H1 (cell line): Measurements from ENCODE around the gene DCP1A. TPM values are rescaled to one million over a fixed set of nuclear protein-coding genes. Genes with fewer than 3 reads are reported as not detected.

ENCODE experiments used
- CTCF ChIA-PET: fragments of 300-600 bp; sonication (Branson Sonifier 250); formaldehyde crosslinking; loops from one replicate; lab custom pipeline; 2021; ENCODE audit not compliant: partially characterized antibody; lab: Charles Lee
- POLR2A ChIA-PET: fragments of 300-600 bp; sonication (Branson Sonifier 250); formaldehyde crosslinking; loops from one replicate; lab custom pipeline; 2021; ENCODE audit warnings: inconsistent platforms; ENCODE audit not compliant: partially characterized antibody; lab: Charles Lee
- DNase-seq, 2 experiments: peaks; one replicate each; pipeline versions ENCODE4 v3.0.0 to v3.0.0-alpha.2; 2010 to 2022; ENCODE audit warnings: low spot score in 2 of 2, low read depth in 1 of 2, mixed read lengths in 1 of 2
- FAIRE-seq: peaks from 2 replicates; lab custom pipeline; 2011; peaks lifted over from hg19 to GRCh38; lab: Jason Lieb, UNC
- H2AFZ ChIP-seq: 2 replicates; pipeline ENCODE4 v1.8.1; 2012; ENCODE audit warnings: low read length, inconsistent platforms
- H2AK5ac ChIP-seq: 2 replicates; pipeline ENCODE4 v1.6.1; 2013; ENCODE audit warnings: low read depth, low read length
- H2BK120ac ChIP-seq: replicated peaks from 2 replicates; pipeline ENCODE3; 2013; ENCODE audit warnings: low read depth, low read length, inconsistent platforms
- H2BK12ac ChIP-seq: 2 replicates; pipeline ENCODE4 v1.6.1; 2013; ENCODE audit warnings: low read depth, low read length
- H2BK15ac ChIP-seq: 2 replicates; pipeline ENCODE4 v1.6.1; 2013; ENCODE audit warnings: low read length
- H2BK20ac ChIP-seq: 2 replicates; pipeline ENCODE4 v1.6.1; 2013; ENCODE audit warnings: low read length
- H2BK5ac ChIP-seq: 2 replicates; pipeline ENCODE4 v1.6.1; 2013; ENCODE audit warnings: low read depth, low read length
- H3K14ac ChIP-seq: 2 replicates; pipeline ENCODE4 v1.6.1; 2013; ENCODE audit warnings: inconsistent platforms; ENCODE audit not compliant: insufficient read length
- H3K18ac ChIP-seq: 2 replicates; pipeline ENCODE4 v1.6.1; 2013; ENCODE audit warnings: low read length; ENCODE audit errors: extremely low read depth
- H3K23ac ChIP-seq: 2 replicates; pipeline ENCODE4 v1.6.1; 2013; ENCODE audit warnings: inconsistent platforms; ENCODE audit not compliant: insufficient read length
- H3K23me2 ChIP-seq: 2 replicates; pipeline ENCODE4 v1.6.1; 2013; ENCODE audit warnings: low read depth, low read length
- H3K27ac ChIP-seq: 2 replicates; pipeline ENCODE4 v1.6.1; 2011; ENCODE audit warnings: low read depth, low read length, inconsistent platforms
- H3K27me3 ChIP-seq, 4 experiments: replicated peaks in 1 of 4; 1 replicate in 1 of 4; 2 replicates in 3 of 4; pipeline versions ENCODE4 v1.6.1 to v1.8.1; 2011 to 2013; ENCODE audit warnings: low read length in 3 of 4, mild to moderate bottlenecking in 3 of 4, inconsistent platforms in 2 of 4, mixed read lengths in 2 of 4, moderate library complexity in 1 of 4; ENCODE audit not compliant: control insufficient read depth in 3 of 4, insufficient read depth in 3 of 4; ENCODE audit errors: extremely low read depth in 1 of 4
- H3K36me3 ChIP-seq, 4 experiments: 2 replicates each; pipeline versions ENCODE4 v1.6.1 to v1.8.1; 2011 to 2013; ENCODE audit warnings: mild to moderate bottlenecking in 4 of 4, low read length in 3 of 4, moderate library complexity in 2 of 4, control low read depth in 1 of 4, inconsistent platforms in 1 of 4; ENCODE audit not compliant: insufficient read depth in 4 of 4, control insufficient read depth in 2 of 4
- H3K4ac ChIP-seq: replicated peaks from 2 replicates; pipeline ENCODE3; 2013; ENCODE audit warnings: low read length, low read depth, mixed read lengths, inconsistent platforms; ENCODE audit not compliant: insufficient read length
- H3K4me1 ChIP-seq, 4 experiments: replicated peaks in 1 of 4; 1 replicate in 1 of 4; 2 replicates in 3 of 4; pipeline versions ENCODE4 v1.6.1 to v1.8.1; 2011 to 2013; ENCODE audit warnings: low read length in 3 of 4, inconsistent platforms in 2 of 4, mixed read lengths in 1 of 4; ENCODE audit not compliant: insufficient read depth in 4 of 4, control insufficient read depth in 3 of 4
- H3K4me2 ChIP-seq, 2 experiments: 2 replicates each; pipeline versions ENCODE4 v1.6.1 to v1.8.1; 2011 to 2013; ENCODE audit warnings: low read depth in 2 of 2, low read length in 2 of 2, control low read depth in 1 of 2, inconsistent platforms in 1 of 2, mild to moderate bottlenecking in 1 of 2; ENCODE audit not compliant: insufficient read depth in 1 of 2
- H3K4me3 ChIP-seq, 4 experiments: fragments of 200-600, 300-600 bp in 1 of 4; sonication (generic), shearing (Covaris generic), sonication (Bioruptor Twin) in 1 of 4; 2 replicates each; pipeline versions ENCODE4 v1.5.1 to v1.8.1; 2011 to 2016; ENCODE audit warnings: low read length in 4 of 4, low read depth in 3 of 4, control low read depth in 2 of 4, inconsistent platforms in 2 of 4, mild to moderate bottlenecking in 2 of 4, mixed read lengths in 1 of 4, moderate library complexity in 1 of 4; ENCODE audit not compliant: insufficient read depth in 2 of 4; ENCODE audit errors: extremely low read depth in 1 of 4
- H3K56ac ChIP-seq: replicated peaks from 2 replicates; pipeline ENCODE3; 2013; ENCODE audit warnings: low read depth, mild to moderate bottlenecking, mixed read lengths, low read length, inconsistent platforms; ENCODE audit not compliant: insufficient read length
- H3K79me1 ChIP-seq: 2 replicates; pipeline ENCODE4 v1.6.1; 2013; ENCODE audit warnings: low read depth, low read length, control low read depth
- H3K79me2 ChIP-seq, 2 experiments: 2 replicates each; pipeline versions ENCODE4 v1.6.1 to v1.8.1; 2012 to 2013; ENCODE audit warnings: low read length in 2 of 2, mild to moderate bottlenecking in 2 of 2, inconsistent platforms in 1 of 2; ENCODE audit not compliant: insufficient read depth in 2 of 2, control insufficient read depth in 1 of 2
- H3K9ac ChIP-seq, 4 experiments: replicated peaks in 1 of 4; 1 replicate in 1 of 4; 2 replicates in 3 of 4; pipeline versions ENCODE4 v1.6.1 to v1.8.1; 2011 to 2013; ENCODE audit warnings: low read depth in 3 of 4, low read length in 3 of 4, control low read depth in 2 of 4, mild to moderate bottlenecking in 2 of 4, moderate library complexity in 2 of 4, inconsistent platforms in 1 of 4; ENCODE audit errors: extremely low read depth in 1 of 4
- H3K9me3 ChIP-seq, 2 experiments: 2 replicates each; pipeline versions ENCODE4 v1.6.1 to v1.8.1; 2012 to 2013; ENCODE audit warnings: mild to moderate bottlenecking in 2 of 2, moderate library complexity in 2 of 2, control low read depth in 1 of 2, inconsistent platforms in 1 of 2, low read depth in 1 of 2, low read length in 1 of 2, mixed read lengths in 1 of 2; ENCODE audit not compliant: insufficient read depth in 2 of 2
- H4K20me1 ChIP-seq, 2 experiments: replicated peaks in 1 of 2; 2 replicates each; pipeline versions ENCODE3 to v1.8.1; 2011 to 2013; ENCODE audit warnings: inconsistent platforms in 2 of 2, low read length in 2 of 2, mild to moderate bottlenecking in 1 of 2; ENCODE audit not compliant: insufficient read depth in 2 of 2, control insufficient read depth in 1 of 2
- H4K5ac ChIP-seq: 2 replicates; pipeline ENCODE4 v1.6.1; 2013; ENCODE audit warnings: low read length, low read depth, mixed read lengths, inconsistent platforms; ENCODE audit not compliant: insufficient read length
- H4K8ac ChIP-seq: 2 replicates; pipeline ENCODE4 v1.8.0; 2013; ENCODE audit warnings: mild to moderate bottlenecking, moderate library complexity, low read length, inconsistent platforms; ENCODE audit not compliant: insufficient read depth; ENCODE audit errors: extremely low read depth
- H4K91ac ChIP-seq: replicated peaks from 2 replicates; pipeline ENCODE3; 2013; ENCODE audit warnings: low read length, mixed read lengths, inconsistent platforms; ENCODE audit not compliant: insufficient read length
- GTF2F1 ChIP-seq: IDR thresholded peaks from 2 replicates; pipeline ENCODE4 v1.6.1; 2012; ENCODE audit warnings: low read depth, low read length, improper control_type of control experiment, borderline replicate concordance
- KDM4A ChIP-seq: IDR thresholded peaks from one replicate; pipeline ENCODE4 v1.7.1; 2012; ENCODE audit warnings: low read depth, mild to moderate bottlenecking, moderate library complexity, low read length, inconsistent platforms; ENCODE audit not compliant: severe bottlenecking
- KDM5A ChIP-seq: fragments of 200-600 bp; IDR thresholded peaks from 2 replicates; pipeline ENCODE4 v1.7.1; 2012; ENCODE audit warnings: mild to moderate bottlenecking, low read length, inconsistent platforms, mixed read lengths
- RNF2 ChIP-seq: fragments of 200-900, 300-1000 bp; sonication (generic); IDR thresholded peaks from 2 replicates; pipeline ENCODE4 v1.7.1; 2016; ENCODE audit warnings: borderline replicate concordance, low read depth, mild to moderate bottlenecking, antibody characterized with exemption, low read length; ENCODE audit not compliant: poor library complexity, severe bottlenecking; ENCODE audit errors: missing control alignments
- RXRA ChIP-seq: IDR thresholded peaks from 2 replicates; pipeline ENCODE4 v1.6.1; 2011; ENCODE audit warnings: low read depth, mild to moderate bottlenecking, low read length, moderate library complexity; ENCODE audit not compliant: insufficient read depth
- WGBS, 2 experiments: shearing (Covaris generic) in 1 of 2; methylation state at CpG; one replicate each; pipeline versions ENCODE4 v1.1.6 to v1.1.7; 2013 to 2015; ENCODE audit warnings: low lambda C conversion rate in 2 of 2, mixed read lengths in 2 of 2, inconsistent platforms in 1 of 2, low coverage in 1 of 2, missing lambda C conversion rate in 1 of 2; ENCODE audit not compliant: insufficient replicate concordance in 2 of 2, insufficient coverage in 1 of 2, insufficient read length in 1 of 2; ENCODE audit errors: extremely low coverage in 1 of 2, missing lambda C conversion rate in 1 of 2; 5-methylcytosine and 5-hydroxymethylcytosine counted together
- polyA plus RNA-seq, 7 experiments: library from polyadenylated mRNA; depleted of rRNA in 3 of 7; stranded (reverse) in 5 of 7; unstranded in 2 of 7; fragments of >200 nt in 5 of 7; fragments of 200-250 nt in 2 of 7; gene quantifications; 1 replicate in 5 of 7; 2 replicates in 1 of 7; 4 replicates in 1 of 7; pipeline versions ENCODE4 v1.2.1 to v1.2.3, GENCODE V29; 2011 to 2013; ENCODE audit warnings: missing spikeins in 2 of 7, mixed read lengths in 2 of 7
- total RNA-seq: library from RNA; stranded (reverse); fragmentation: NEBNext Ultra II Directional; extraction: Animal tissue kit (Norgen Biotek cat#: 25700); gene quantifications from 2 replicates; pipeline ENCODE4 v1.2.1, GENCODE V29; 2021

The DCP1A gene
- total and polyA plus RNA-seq, 2 of the 8 experiments (the other 6 are each of a cell fraction or from before 2014, with no cell fraction given) = 13.2 to 15.9 TPM

DNA sequence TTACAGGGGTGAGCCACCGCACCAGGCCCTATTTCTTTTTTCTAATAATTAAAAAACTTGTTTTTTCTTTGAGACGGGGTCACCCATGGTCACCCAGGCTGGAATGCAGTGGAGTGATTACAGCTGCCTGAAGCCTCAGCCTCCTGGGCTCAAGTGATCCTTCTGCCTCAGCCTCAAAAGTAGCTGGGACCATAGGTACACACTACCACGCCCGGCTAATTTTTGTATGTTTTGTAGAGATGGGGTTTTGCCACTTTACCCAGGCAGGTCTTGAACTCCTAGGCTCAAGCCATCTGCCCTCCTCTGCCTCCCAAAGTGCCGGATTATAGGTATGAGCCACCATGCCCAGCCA, 90.7 kb downstream of the DCP1A start:
- no peak overlapping the region; the same call in 1 of the 2 replicates for H3K18ac ChIP-seq
- H3K23me2 ChIP-seq = peaks cover 18% of the 10 kb centered on the region
- H4K91ac ChIP-seq = no peak overlapping the region
- H3K79me1 ChIP-seq = no peaks in the 10 kb centered on the region
- H3K9ac ChIP-seq = no peak overlapping the region
- H2BK15ac ChIP-seq = peak overlapping the region; percentile 84; the same call in 1 of the 2 replicates
- ChIA-PET CTCF (interaction anchor here (1.1 to 3.5 kb wide), 2 partner anchors 15 to 36 kb away, joined by 6 to 13 read pairs; no protein-coding TSS in a partner anchor), POLR2A (interaction anchor here (1.0 to 20.5 kb wide), 3 partner anchors 19 to 29 kb away, joined by 4 to 449 read pairs (median 36); no protein-coding TSS in a partner anchor)
- FAIRE-seq = no peak
- peak overlapping the region; percentile 78 for H2BK12ac ChIP-seq
- no peak overlapping the region for H3K23ac ChIP-seq
- DNase-seq = no peak
- peak overlapping the region; percentile 51; the same call in 1 of the 2 replicates for H2BK20ac ChIP-seq
- peaks cover 32 to 44% of the 10 kb centered on the region in 2 experiments for H3K79me2 ChIP-seq
- 0 out of 2 replicates have a peak overlapping the region, but pooled peaks have one; percentile 59 for H2AK5ac ChIP-seq
- no peaks in the 10 kb centered on the region; a peak in 1 of 8 replicates for H3K36me3 ChIP-seq
- no peak overlapping the region for H3K4ac ChIP-seq
- no peak overlapping the region for H3K56ac ChIP-seq
- TF ChIP-seq RXRA (no peak), RNF2 (no peak), GTF2F1 (no peak), KDM4A (no peak), KDM5A (no peak)
- 0 out of 2 replicates have a peak overlapping the region, but pooled peaks have one; percentile 96 for H2BK5ac ChIP-seq
- peaks cover 7 to 30% (median 21%) of the 10 kb centered on the region in 4 experiments for H3K4me1 ChIP-seq
- no peak overlapping the region for H2AFZ ChIP-seq
- peaks cover 13 to 18% of the 10 kb centered on the region in 2 experiments for H4K20me1 ChIP-seq
- H3K9me3 ChIP-seq = no peaks in the 10 kb centered on the region
- H3K4me2 ChIP-seq = no peak overlapping the region; a peak in 1 of 4 replicates
- H2BK120ac ChIP-seq = peak overlapping the region; percentile 47
- H3K27me3 ChIP-seq = no peaks in the 10 kb centered on the region
- no peak overlapping the region for H4K8ac ChIP-seq
- no peak overlapping the region for H3K14ac ChIP-seq
- no peak overlapping the region for H4K5ac ChIP-seq
- H3K4me3 ChIP-seq = no peak overlapping the region
- 92% methylated on average over 5 of the region's 5 CpGs; no CpG with 5 or more reads in 1 of the 2 experiments for WGBS, 2 experiments
- H3K27ac ChIP-seq = no peak overlapping the region
